HG03442 (cell line): Measurements from ENCODE around the gene OXSR1.
A peak's percentile ranks its signal among the peaks of the same experiment; 100 is the strongest.
"Not testable (repeated sequence)": the region's sequence is repeated elsewhere in the genome, so short reads cannot be mapped to it uniquely, and the experiment has no call there.

Source experiments
- ATAC-seq: cut with Tn5 transposase; IDR thresholded peaks from one replicate; pipeline ENCODE4 v1.9.1; 2021; ENCODE audit warnings: mild to moderate bottlenecking, moderate library complexity; ENCODE audit not compliant: unreplicated experiment

Gene OXSR1

DNA sequence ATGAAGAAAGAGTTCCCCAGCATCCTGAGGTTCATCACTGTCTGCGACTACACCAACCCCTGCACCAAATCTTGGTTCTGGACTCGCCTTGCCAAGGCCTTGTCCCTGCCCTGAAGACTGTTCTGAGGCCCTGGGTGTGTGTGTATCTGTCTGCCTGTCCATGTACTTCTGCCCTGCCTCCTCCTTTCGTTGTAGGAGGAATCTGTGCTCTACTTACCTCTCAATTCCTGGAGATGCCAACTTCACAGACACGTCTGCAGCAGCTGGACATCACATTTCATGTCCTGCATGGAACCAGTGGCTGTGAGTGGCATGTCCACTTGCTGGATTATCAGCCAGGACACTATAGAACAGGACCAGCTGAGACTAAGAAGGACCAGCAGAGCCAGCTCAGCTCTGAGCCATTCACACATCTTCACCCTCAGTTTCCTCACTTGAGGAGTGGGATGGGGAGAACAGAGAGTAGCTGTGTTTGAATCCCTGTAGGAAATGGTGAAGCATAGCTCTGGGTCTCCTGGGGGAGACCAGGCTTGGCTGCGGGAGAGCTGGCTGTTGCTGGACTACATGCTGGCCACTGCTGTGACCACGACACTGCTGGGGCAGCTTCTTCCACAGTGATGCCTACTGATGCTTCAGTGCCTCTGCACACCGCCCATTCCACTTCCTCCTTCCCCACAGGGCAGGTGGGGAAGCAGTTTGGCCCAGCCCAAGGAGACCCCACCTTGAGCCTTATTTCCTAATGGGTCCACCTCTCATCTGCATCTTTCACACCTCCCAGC lies 24.0 kb upstream of the OXSR1 start:
- ATAC-seq, result no peak

GRCh38 chr3:38141952-38142273 lies 23.4 kb upstream of the OXSR1 start:
- no peak for ATAC-seq

DNA sequence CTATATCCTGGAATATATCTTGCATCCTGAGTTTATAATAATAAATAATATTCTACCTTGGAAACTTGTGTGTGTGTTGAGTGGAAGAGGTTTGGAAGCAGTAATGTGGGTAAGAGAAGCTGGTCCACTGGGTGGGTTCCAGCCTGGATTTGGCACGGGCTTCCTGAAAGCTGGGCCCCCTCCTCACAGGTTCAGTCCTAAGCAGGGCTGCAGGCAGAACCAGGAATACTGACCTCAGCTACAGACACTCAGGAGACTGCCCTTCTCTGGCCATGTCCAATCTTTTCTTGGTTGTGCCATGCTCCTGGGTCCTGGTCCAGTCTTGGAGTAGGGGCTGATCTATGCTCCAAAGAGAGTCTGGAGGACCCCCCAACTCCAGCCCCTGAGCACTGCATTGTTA lies 22.4 kb upstream of the OXSR1 start:
- ATAC-seq, result no peak

DNA sequence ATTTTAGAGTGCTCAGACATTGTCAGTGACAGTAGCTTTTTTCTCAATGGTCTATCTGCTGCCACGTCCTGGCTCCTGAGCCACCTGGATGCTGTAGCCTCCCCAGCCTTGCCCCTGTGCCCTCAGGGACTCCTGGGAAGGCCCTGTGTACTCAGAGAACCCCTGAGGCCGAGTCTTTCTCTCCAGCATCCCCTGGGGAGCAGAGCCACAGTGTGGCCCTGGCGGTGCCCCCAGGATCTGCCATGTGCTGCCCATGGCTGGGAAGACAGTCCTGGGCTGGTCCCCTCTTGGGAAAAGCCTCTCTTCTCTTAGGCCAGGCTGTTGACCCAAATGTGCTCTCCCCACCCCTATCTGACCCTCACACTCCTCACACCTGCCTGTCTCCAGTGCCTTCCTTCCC lies 21.8 kb upstream of the OXSR1 start:
- ATAC-seq, result no peak

GRCh38 chr3:38146504-38146903 lies 18.8 kb upstream of the OXSR1 start:
- ATAC-seq, result no peak

GRCh38 chr3:38147421-38147820 lies 17.9 kb upstream of the OXSR1 start:
- no peak for ATAC-seq

DNA sequence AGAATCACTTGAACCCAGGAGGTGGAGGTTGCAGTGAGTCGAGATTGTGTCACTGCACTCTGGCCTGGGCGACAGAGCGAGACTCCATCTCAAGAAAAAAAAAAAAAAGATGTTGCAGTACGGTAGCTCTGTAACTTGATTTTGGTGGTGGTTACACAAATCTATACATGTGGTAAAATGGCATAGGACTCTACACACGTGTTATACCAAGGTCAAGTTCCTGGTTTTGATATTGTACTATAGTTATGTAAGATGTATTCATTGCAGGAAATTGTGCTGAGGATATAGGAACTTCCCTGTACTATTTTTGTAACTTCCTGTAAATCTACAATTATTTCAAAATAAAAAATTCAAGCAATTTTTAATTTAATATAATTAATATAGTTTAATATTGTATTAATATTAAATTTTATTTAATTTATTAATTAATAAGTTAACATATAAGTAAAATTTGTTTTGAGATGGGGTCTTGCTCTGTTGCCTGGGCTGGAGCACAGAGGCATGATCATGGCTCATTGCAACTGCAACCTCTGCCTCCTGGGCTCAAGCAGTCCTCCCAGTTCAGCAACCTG lies 16.9 kb upstream of the OXSR1 start:
- ATAC-seq, result no peak

GRCh38 chr3:38149708-38150107 lies 15.6 kb upstream of the OXSR1 start:
- no peak for ATAC-seq

GRCh38 chr3:38150780-38151528 lies 14.4 kb upstream of the OXSR1 start:
- no peak for ATAC-seq

DNA sequence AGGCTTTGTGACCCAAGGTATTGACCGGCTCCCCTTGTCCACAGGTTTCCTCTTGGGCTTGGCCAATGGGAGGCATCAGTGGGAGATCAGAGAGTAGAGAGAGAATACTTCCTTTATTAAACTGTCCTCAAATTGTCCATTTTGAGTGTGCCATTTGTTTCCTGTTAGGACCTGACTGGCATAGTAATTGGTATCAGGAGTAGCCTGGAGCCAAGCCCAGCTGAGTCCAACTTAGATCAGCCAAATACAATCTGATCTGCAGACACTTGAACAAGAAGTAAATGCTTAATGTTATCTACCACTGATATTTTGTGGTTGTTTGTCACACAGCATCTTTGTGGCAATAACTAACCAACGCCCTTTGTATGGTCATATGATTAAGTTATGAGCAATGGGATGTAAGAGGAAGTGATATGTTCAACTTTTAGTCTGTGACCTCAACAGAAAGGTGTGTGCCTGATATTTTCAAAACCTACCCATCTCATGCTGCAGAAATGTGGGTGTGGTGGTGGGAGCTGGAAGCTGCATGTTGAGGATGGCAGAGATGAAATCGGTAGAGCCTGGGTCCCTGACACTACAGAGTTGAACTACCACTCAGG lies 13.6 kb upstream of the OXSR1 start:
- ATAC-seq, result peak; percentile 56

- ATAC-seq, result no peak
Observed at GRCh38 chr3:38152609-38153008, 12.7 kb upstream of the OXSR1 start.

GRCh38 chr3:38153221-38153620 lies 12.1 kb upstream of the OXSR1 start:
- ATAC-seq, result no peak

- no peak for ATAC-seq
Observed at GRCh38 chr3:38154033-38154494, 11.3 kb upstream of the OXSR1 start.

- no peak for ATAC-seq
Observed at GRCh38 chr3:38154625-38155255, 10.6 kb upstream of the OXSR1 start.

- ATAC-seq, result no peak
Observed at GRCh38 chr3:38155825-38156224, 9.5 kb upstream of the OXSR1 start.

DNA sequence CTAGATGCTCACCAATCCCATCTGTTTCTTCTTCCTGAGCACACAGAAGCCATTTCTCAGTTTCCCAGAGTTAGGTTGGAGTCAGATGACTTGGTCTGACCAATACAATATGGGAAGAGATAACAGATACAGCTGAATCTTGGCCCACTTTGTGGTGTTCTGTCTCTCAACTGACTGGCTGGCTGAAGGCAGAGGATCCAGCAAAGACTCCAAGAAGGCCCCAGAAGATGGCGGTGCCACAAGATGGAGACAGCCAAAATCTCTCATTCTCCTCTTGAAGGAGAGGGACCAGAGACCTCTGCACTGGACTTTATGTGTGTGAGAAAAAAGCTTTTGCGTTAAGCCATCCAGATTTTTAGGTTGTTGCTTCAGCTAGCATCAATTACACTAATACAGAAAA lies 8.2 kb upstream of the OXSR1 start:
- ATAC-seq, result no peak

GRCh38 chr3:38157595-38157994 lies 7.7 kb upstream of the OXSR1 start:
- no peak for ATAC-seq

- no peak for ATAC-seq
Observed at GRCh38 chr3:38158472-38158871, 6.9 kb upstream of the OXSR1 start.

GRCh38 chr3:38160704-38161103 lies 4.6 kb upstream of the OXSR1 start:
- not testable (repeated sequence) for ATAC-seq

- no peak for ATAC-seq
Observed at GRCh38 chr3:38163117-38163840, 2.1 kb upstream of the OXSR1 start.
